ENCODE measurements around the gene MISP3.
A peak's percentile ranks its signal among the peaks of the same experiment; 100 is the strongest.

The MISP3 gene

GRCh38 chr19:14063105-14063504, 9.5 kb upstream of the MISP3 start:
- no peak for TF ChIP-seq CTCF (IDR thresholded peaks at IDR 0.05)

- no peak for TF ChIP-seq CTCF (IDR thresholded peaks at IDR 0.05)
Measured at GRCh38 chr19:14066134-14066533, 6.5 kb upstream of the MISP3 start.

GRCh38 chr19:14070268-14071050, 2.1 kb upstream of the MISP3 start:
- TF ChIP-seq CTCF (IDR thresholded peaks at IDR 0.05) = no peak

GRCh38 chr19:14073261-14073924, 807 bp downstream of the MISP3 start:
- peak; percentile 94 for TF ChIP-seq CTCF (IDR thresholded peaks at IDR 0.05)

GRCh38 chr19:14073925-14074838, 1.6 kb downstream of the MISP3 start:
- TF ChIP-seq CTCF (IDR thresholded peaks at IDR 0.05) = no peak

- no peak for TF ChIP-seq CTCF (IDR thresholded peaks at IDR 0.05)
Measured at GRCh38 chr19:14078411-14078810, 5.8 kb downstream of the MISP3 start.

Measured in LNCAP (cell line).